DOHH2 (cell line): ENCODE results near the gene REG1A.

Experiments used
- H3F3A ChIP-seq: fragments of 200-600 bp; sonication (generic), shearing (Covaris generic); 2 replicates; pipeline ENCODE4 v1.6.0; 2016; ENCODE audit warnings: antibody characterized with exemption, mild to moderate bottlenecking; ENCODE audit not compliant: control insufficient read depth, insufficient read depth
- H3K27ac ChIP-seq: fragments of 200-600 bp; sonication (generic); 2 replicates; pipeline ENCODE4 v1.5.1; 2014; ENCODE audit warnings: low read depth, mild to moderate bottlenecking, low read length, moderate library complexity
- H3K27me3 ChIP-seq: fragments of 200-600 bp; sonication (generic); 2 replicates; pipeline ENCODE4 v1.6.1; 2014; ENCODE audit warnings: mild to moderate bottlenecking, low read length, mixed read lengths; ENCODE audit not compliant: control insufficient read depth
- H3K36me3 ChIP-seq: fragments of 200-600 bp; sonication (generic); 2 replicates; pipeline ENCODE4 v1.6.1; 2014; ENCODE audit warnings: mild to moderate bottlenecking, low read length, moderate library complexity, mixed read lengths; ENCODE audit not compliant: control insufficient read depth
- H3K4me1 ChIP-seq: fragments of 200-600 bp; sonication (generic); 2 replicates; pipeline ENCODE4 v1.6.1; 2014; ENCODE audit warnings: mild to moderate bottlenecking, low read length, mixed read lengths; ENCODE audit not compliant: control insufficient read depth
- H3K4me2 ChIP-seq: fragments of 200-600 bp; sonication (generic); 2 replicates; pipeline ENCODE4 v1.6.0; 2014; ENCODE audit warnings: mild to moderate bottlenecking, low read length, moderate library complexity
- H3K4me3 ChIP-seq: fragments of 200-600 bp; sonication (generic); 2 replicates; pipeline ENCODE4 v1.5.1; 2014; ENCODE audit warnings: mild to moderate bottlenecking, low read length, mixed read lengths
- H3K79me2 ChIP-seq: fragments of 200-600 bp; sonication (generic); 2 replicates; pipeline ENCODE4 v1.6.1; 2014; ENCODE audit warnings: mild to moderate bottlenecking, low read length, mixed read lengths; ENCODE audit not compliant: control insufficient read depth
- H3K9me2 ChIP-seq: fragments of 200-600 bp; sonication (generic); replicated peaks from 2 replicates; pipeline ENCODE4 v1.6.1; 2014; ENCODE audit warnings: mild to moderate bottlenecking, low read length, mixed read lengths; ENCODE audit not compliant: control insufficient read depth
- H3K9me3 ChIP-seq: fragments of 200-600 bp; sonication (generic); 2 replicates; pipeline ENCODE4 v1.6.1; 2014; ENCODE audit warnings: antibody characterized with exemption, low read length, mixed read lengths; ENCODE audit not compliant: control insufficient read depth, insufficient read depth
- H4K20me1 ChIP-seq: fragments of 200-600 bp; sonication (generic); 2 replicates; pipeline ENCODE4 v1.6.0; 2014; ENCODE audit warnings: low read depth, mild to moderate bottlenecking, antibody characterized with exemption, low read length, moderate library complexity; ENCODE audit not compliant: control insufficient read depth, insufficient read depth
- CTCF ChIP-seq: fragments of 200-600 bp; sonication (generic); IDR thresholded peaks from one replicate; pipeline ENCODE4 v1.5.1; 2014; ENCODE audit warnings: antibody characterized with exemption, mild to moderate bottlenecking, low read depth, low read length; ENCODE audit not compliant: poor library complexity, severe bottlenecking
- EZH2phosphoT487 ChIP-seq: fragments of 200-600 bp; sonication (generic); IDR thresholded peaks from 2 replicates; pipeline ENCODE4 v1.6.1; 2017; ENCODE audit warnings: borderline replicate concordance, mild to moderate bottlenecking, antibody characterized with exemption, low read length, moderate library complexity, mixed read lengths

Gene REG1A

DNA sequence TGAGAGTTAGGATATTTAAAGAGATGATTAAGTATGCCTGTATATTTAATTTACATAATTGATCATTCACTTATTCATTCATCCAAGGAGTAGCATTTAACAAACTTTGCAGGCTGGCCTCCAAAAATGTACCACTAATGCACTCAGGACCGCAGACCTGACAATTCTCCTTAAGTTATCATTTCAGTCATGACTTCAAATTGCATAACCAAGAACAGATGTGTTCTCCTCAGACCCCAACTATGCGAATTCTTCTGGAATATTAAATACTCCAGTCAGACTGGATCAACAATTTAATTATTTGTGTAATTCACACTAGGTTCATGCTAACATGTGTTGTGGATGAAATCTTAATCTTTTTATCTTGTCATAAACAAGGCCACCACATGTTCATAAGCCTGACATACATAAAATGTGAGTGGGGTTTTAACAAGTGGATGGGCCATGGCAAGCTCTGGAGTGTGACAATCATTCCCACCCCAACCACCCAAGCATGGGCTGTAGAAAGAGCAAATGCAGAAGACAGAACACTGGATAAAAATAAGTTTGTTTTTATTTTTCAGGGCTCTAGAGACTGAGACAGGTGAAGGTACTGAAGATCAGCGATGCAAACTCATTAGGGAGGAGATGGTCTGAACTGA is 35.7 kb upstream of the REG1A start:
- H3K4me1 ChIP-seq: no peaks in the 10 kb centered on the region
- no peaks in the 10 kb centered on the region for H4K20me1 ChIP-seq
- no peak overlapping the region for H3K4me3 ChIP-seq
- no peak overlapping the region for H3K27ac ChIP-seq
- H3F3A ChIP-seq: no peaks in the 10 kb centered on the region
- H3K4me2 ChIP-seq: no peak overlapping the region
- TF ChIP-seq CTCF (no peak), EZH2phosphoT487 (no peak)
- no peaks in the 10 kb centered on the region for H3K36me3 ChIP-seq
- H3K9me2 ChIP-seq: no peaks in the 10 kb centered on the region
- H3K9me3 ChIP-seq: no peaks in the 10 kb centered on the region
- no peaks in the 10 kb centered on the region for H3K79me2 ChIP-seq
- no peaks in the 10 kb centered on the region for H3K27me3 ChIP-seq

DNA sequence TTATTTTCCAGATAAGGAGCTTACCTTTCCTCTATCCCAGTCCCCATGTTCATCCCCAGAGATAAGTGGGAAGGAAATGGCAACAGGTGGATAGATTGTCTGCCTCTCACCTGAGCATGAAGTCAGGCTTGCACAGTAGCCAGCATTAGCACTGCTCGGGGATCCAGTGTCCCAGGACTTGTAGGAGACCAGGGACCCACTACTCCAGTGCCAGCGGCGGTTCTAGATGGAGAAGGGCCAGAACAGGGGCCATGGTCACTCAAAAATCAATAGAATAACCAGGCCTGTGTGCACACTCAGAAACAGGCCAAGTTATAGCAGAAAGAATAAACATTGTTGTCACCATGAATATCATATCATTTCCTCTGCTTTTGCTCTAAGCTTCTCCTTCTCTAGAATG is 34.9 kb upstream of the REG1A start:
- H3K27ac ChIP-seq: no peak overlapping the region
- no peaks in the 10 kb centered on the region for H3F3A ChIP-seq
- TF ChIP-seq CTCF: no peak
- no peak for TF ChIP-seq EZH2phosphoT487
- no peak overlapping the region for H3K4me3 ChIP-seq
- no peaks in the 10 kb centered on the region for H3K79me2 ChIP-seq
- H3K4me1 ChIP-seq: no peaks in the 10 kb centered on the region
- H3K9me3 ChIP-seq: no peaks in the 10 kb centered on the region
- no peaks in the 10 kb centered on the region for H3K27me3 ChIP-seq
- no peaks in the 10 kb centered on the region for H3K9me2 ChIP-seq
- no peaks in the 10 kb centered on the region for H3K36me3 ChIP-seq
- no peak overlapping the region for H3K4me2 ChIP-seq
- H4K20me1 ChIP-seq: no peaks in the 10 kb centered on the region

DNA sequence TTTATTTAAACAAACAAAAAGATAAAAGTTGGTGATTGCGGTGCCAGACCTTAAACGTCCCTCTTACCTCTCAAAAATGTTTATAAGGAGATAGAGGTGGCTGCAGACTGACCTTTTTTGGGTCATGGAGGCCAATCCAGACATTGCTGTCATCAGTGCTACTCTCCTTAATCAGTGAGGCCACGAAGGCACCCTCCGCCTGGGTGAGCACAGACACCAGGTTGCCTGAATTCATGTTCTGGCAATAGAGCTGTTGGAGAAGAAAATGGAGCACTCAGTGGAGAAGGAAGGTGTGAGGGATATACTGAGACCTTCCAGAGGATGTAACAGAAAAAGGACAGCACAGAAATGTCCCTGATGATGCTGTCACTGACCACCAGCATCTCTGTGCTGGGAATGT is 34.0 kb upstream of the REG1A start:
- Histone ChIP-seq H3K27me3 (no peaks in the 10 kb centered on the region), H3K4me2 (no peak overlapping the region)

More for the DNA sequence above, 34.0 kb upstream of the REG1A start:
- no peaks in the 10 kb centered on the region for H3K9me2 ChIP-seq
- no peaks in the 10 kb centered on the region for H3F3A ChIP-seq
- H3K36me3 ChIP-seq: no peaks in the 10 kb centered on the region
- no peaks in the 10 kb centered on the region for H3K4me1 ChIP-seq
- TF ChIP-seq CTCF: no peak
- no peak for TF ChIP-seq EZH2phosphoT487
- no peak overlapping the region for H3K27ac ChIP-seq
- no peaks in the 10 kb centered on the region for H3K9me3 ChIP-seq
- H3K4me3 ChIP-seq: no peak overlapping the region
- no peaks in the 10 kb centered on the region for H4K20me1 ChIP-seq
- no peaks in the 10 kb centered on the region for H3K79me2 ChIP-seq
